Measurements from ENCODE around the gene C12orf50. TPM values are rescaled to one million over a fixed set of nuclear protein-coding genes. Genes with fewer than 3 reads are reported as not detected.

Gene C12orf50
- total RNA-seq, 1 donor: under 0.01 TPM

- Histone ChIP-seq H3K9me3 (ENCODE audit: low read depth, low read length) (no peaks in the 10 kb centered on the region), H3K4me1 (ENCODE audit: insufficient read depth, low read length) (no peaks in the 10 kb centered on the region), H3K79me2 (ENCODE audit: insufficient read depth, low read length) (no peaks in the 10 kb centered on the region), H4K20me1 (ENCODE audit: insufficient read depth, low read length) (no peaks in the 10 kb centered on the region), H3K27me3 (ENCODE audit: insufficient read depth, low read length) (no peaks in the 10 kb centered on the region), H3K36me3 (ENCODE audit: insufficient read depth, low read length) (no peaks in the 10 kb centered on the region), H3K4me2 (ENCODE audit: insufficient read depth, low read length) (no peak overlapping the region), H3K4me3 (ENCODE audit: insufficient read depth, low read length) (no peak overlapping the region), H3K27ac (ENCODE audit: low read depth, low read length) (no peak overlapping the region), H2AFZ (ENCODE audit: low read length) (no peak overlapping the region)
- no peak for DNase-seq (ENCODE audit: insufficient read length, low spot score, missing footprints)
- no peak for TF ChIP-seq CTCF (IDR thresholded peaks at IDR 0.05; ENCODE audit: extremely low read depth, low read depth, low read length)
Observed at GRCh38 chr12:87935216-87935615, 94.0 kb downstream of the C12orf50 start.

- Histone ChIP-seq H3K36me3 (ENCODE audit: insufficient read depth, low read length) (no peaks in the 10 kb centered on the region), H4K20me1 (ENCODE audit: insufficient read depth, low read length) (no peaks in the 10 kb centered on the region), H3K9me3 (ENCODE audit: low read depth, low read length) (no peaks in the 10 kb centered on the region), H3K4me3 (ENCODE audit: insufficient read depth, low read length) (no peak overlapping the region), H2AFZ (ENCODE audit: low read length) (no peak overlapping the region), H3K4me2 (ENCODE audit: insufficient read depth, low read length) (no peak overlapping the region), H3K4me1 (ENCODE audit: insufficient read depth, low read length) (no peaks in the 10 kb centered on the region), H3K27me3 (ENCODE audit: insufficient read depth, low read length) (no peaks in the 10 kb centered on the region), H3K27ac (ENCODE audit: low read depth, low read length) (no peak overlapping the region), H3K79me2 (ENCODE audit: insufficient read depth, low read length) (no peaks in the 10 kb centered on the region)
- DNase-seq (ENCODE audit: insufficient read length, low spot score, missing footprints): no peak
- no peak for TF ChIP-seq CTCF (IDR thresholded peaks at IDR 0.05; ENCODE audit: extremely low read depth, low read depth, low read length)
Observed at GRCh38 chr12:87933991-87934390, 95.2 kb downstream of the C12orf50 start.

GRCh38 chr12:87931812-87932211, 97.4 kb downstream of the C12orf50 start:
- no peaks in the 10 kb centered on the region for H3K79me2 ChIP-seq (ENCODE audit: insufficient read depth, low read length)
- DNase-seq (ENCODE audit: insufficient read length, low spot score, missing footprints): no peak
- no peak overlapping the region for H3K27ac ChIP-seq (ENCODE audit: low read depth, low read length)
- H3K4me2 ChIP-seq (ENCODE audit: insufficient read depth, low read length): no peak overlapping the region
- H3K9me3 ChIP-seq (ENCODE audit: low read depth, low read length): no peaks in the 10 kb centered on the region
- H2AFZ ChIP-seq (ENCODE audit: low read length): no peak overlapping the region
- no peaks in the 10 kb centered on the region for H3K36me3 ChIP-seq (ENCODE audit: insufficient read depth, low read length)
- H3K4me3 ChIP-seq (ENCODE audit: insufficient read depth, low read length): no peak overlapping the region
- H4K20me1 ChIP-seq (ENCODE audit: insufficient read depth, low read length): no peaks in the 10 kb centered on the region
- no peaks in the 10 kb centered on the region for H3K27me3 ChIP-seq (ENCODE audit: insufficient read depth, low read length)
- TF ChIP-seq CTCF (IDR thresholded peaks at IDR 0.05; ENCODE audit: extremely low read depth, low read depth, low read length): no peak
- H3K4me1 ChIP-seq (ENCODE audit: insufficient read depth, low read length): no peaks in the 10 kb centered on the region

GRCh38 chr12:87930627-87931026, 98.6 kb downstream of the C12orf50 start:
- Histone ChIP-seq H3K4me3 (ENCODE audit: insufficient read depth, low read length) (no peak overlapping the region), H3K4me1 (ENCODE audit: insufficient read depth, low read length) (no peaks in the 10 kb centered on the region), H4K20me1 (ENCODE audit: insufficient read depth, low read length) (no peaks in the 10 kb centered on the region), H3K27me3 (ENCODE audit: insufficient read depth, low read length) (no peaks in the 10 kb centered on the region), H3K9me3 (ENCODE audit: low read depth, low read length) (no peaks in the 10 kb centered on the region), H3K27ac (ENCODE audit: low read depth, low read length) (no peak overlapping the region), H2AFZ (ENCODE audit: low read length) (no peak overlapping the region), H3K79me2 (ENCODE audit: insufficient read depth, low read length) (no peaks in the 10 kb centered on the region), H3K4me2 (ENCODE audit: insufficient read depth, low read length) (no peak overlapping the region), H3K36me3 (ENCODE audit: insufficient read depth, low read length) (no peaks in the 10 kb centered on the region)
- no peak for DNase-seq (ENCODE audit: insufficient read length, low spot score, missing footprints)
- no peak for TF ChIP-seq CTCF (IDR thresholded peaks at IDR 0.05; ENCODE audit: extremely low read depth, low read depth, low read length)

Small RNA genes within 50 kb of the gene (small RNA-seq; reads per million reads assigned to genes)
- gene RNA5SP364: not detected

Other genes with a start within 250 kb of the C12orf50 start
- 20.3 and 22.4 TPM in 2 replicates for gene CEP290, start 112.7 kb upstream of the C12orf50 start, total RNA-seq
- 46.3 and 48.0 TPM in 2 replicates for gene TMTC3, start 112.9 kb upstream of the C12orf50 start, total RNA-seq